22Rv1 (cell line): ENCODE data around the gene COG6.

Experiments
- ZFX ChIP-seq: fragments of 450-650 bp; IDR thresholded peaks from 2 replicates; pipeline ENCODE4 v1.6.1; 2017; ENCODE audit warnings: antibody characterized with exemption, borderline replicate concordance
- TF ChIP-seq, protein P1 (sequence below): fragments of 450-650 bp; IDR thresholded peaks from 2 replicates; pipeline ENCODE4 v1.5.1; 2017; ENCODE audit warnings: mild to moderate bottlenecking

DNA sequence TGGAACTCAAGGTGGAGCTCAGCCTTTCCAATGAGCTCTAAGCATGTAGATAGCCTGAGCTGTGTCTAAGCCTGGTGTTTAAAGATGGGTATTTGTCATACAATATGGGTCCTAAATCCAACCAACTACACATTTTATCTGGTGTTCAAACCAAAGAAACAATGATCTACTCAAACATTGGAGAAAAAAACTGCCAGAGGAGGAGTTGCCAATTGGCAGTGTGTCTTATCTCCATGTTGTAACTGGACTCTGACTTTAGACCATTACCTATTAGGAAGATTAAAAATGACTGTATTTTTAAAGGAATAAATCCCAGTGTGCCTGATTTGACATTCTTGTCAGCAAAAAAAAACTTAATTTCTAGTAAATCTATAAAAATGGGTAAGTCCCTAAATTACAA is 96.3 kb downstream of the COG6 start:
- TF ChIP-seq, protein P1, sequence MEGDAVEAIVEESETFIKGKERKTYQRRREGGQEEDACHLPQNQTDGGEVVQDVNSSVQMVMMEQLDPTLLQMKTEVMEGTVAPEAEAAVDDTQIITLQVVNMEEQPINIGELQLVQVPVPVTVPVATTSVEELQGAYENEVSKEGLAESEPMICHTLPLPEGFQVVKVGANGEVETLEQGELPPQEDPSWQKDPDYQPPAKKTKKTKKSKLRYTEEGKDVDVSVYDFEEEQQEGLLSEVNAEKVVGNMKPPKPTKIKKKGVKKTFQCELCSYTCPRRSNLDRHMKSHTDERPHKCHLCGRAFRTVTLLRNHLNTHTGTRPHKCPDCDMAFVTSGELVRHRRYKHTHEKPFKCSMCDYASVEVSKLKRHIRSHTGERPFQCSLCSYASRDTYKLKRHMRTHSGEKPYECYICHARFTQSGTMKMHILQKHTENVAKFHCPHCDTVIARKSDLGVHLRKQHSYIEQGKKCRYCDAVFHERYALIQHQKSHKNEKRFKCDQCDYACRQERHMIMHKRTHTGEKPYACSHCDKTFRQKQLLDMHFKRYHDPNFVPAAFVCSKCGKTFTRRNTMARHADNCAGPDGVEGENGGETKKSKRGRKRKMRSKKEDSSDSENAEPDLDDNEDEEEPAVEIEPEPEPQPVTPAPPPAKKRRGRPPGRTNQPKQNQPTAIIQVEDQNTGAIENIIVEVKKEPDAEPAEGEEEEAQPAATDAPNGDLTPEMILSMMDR = no peak
- no peak for TF ChIP-seq ZFX
